GM18520 (cell line): Measurements from ENCODE around the gene FA2H.
"Not testable (repeated sequence)": the region's sequence is repeated elsewhere in the genome, so short reads cannot be mapped to it uniquely, and the experiment has no call there.

ENCODE experiments used
- ATAC-seq: cut with Tn5 transposase; IDR thresholded peaks from one replicate; pipeline ENCODE4 v1.9.1; 2021; ENCODE audit not compliant: unreplicated experiment

FA2H gene, protein sequence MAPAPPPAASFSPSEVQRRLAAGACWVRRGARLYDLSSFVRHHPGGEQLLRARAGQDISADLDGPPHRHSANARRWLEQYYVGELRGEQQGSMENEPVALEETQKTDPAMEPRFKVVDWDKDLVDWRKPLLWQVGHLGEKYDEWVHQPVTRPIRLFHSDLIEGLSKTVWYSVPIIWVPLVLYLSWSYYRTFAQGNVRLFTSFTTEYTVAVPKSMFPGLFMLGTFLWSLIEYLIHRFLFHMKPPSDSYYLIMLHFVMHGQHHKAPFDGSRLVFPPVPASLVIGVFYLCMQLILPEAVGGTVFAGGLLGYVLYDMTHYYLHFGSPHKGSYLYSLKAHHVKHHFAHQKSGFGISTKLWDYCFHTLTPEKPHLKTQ

DNA sequence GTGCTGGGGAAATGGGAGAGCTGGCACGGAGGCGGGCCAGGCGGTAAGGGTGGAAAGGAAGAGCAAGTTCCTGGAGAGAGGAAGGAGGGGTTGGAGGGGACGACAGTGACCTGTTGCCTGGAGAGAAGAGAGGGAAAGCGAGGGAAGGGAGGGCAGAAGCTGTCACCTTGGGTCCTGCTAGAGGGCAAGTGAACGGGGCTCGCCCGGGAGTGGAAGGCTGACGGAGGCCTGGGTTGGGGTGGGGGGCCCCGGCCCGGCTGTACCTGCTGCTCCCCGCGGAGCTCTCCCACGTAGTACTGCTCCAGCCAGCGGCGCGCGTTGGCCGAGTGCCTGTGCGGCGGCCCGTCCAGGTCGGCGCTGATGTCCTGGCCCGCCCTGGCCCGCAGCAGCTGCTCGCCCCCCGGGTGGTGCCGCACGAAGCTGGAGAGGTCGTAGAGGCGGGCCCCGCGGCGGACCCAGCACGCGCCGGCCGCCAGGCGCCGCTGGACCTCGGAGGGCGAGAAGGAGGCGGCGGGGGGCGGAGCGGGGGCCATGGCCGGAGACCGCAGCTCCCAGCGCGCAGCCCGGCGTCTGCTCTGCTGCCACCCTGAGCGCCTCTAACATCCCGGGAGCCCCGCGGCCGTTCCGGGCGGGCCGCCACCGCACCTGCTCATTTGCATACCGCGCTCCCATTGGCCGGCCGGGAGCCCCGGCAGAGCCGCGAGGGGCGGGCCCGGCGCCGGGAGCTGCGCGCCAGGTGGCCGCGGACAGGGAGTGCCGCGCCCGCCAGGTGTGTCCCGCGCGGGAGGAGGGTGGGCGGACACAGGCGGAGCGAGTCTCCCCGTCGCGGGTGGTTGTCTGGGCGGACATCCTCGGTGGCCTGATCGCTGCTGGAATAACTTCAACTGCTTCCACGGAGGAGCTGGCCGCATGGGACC lies at the start of gene FA2H:
Gene FA2H (minus strand): TSS at position 598 of the 917 bp plus-strand sequence. CDS start 65 bp downstream, at position 533.
- ATAC-seq: peak; percentile 75

DNA sequence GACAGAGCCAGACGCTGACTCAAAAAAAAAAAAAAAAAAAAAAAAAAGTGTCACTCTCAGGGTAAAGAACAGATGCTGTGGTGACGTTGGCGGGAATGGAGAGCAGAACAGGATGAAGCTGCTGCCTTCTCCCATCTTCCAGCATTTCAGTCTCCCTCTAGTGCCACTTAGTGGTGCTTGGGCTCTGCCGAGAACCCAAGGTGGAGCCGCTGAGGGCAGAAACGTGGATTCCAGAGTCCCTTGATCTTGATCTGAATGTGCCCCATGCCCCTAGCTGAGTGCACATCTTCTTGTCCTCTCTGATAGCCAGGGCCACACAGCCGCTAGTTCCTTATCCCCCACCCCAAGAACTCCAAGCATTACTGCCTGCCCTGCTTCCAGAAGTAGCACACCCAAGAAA lies 43.2 kb upstream of the FA2H start:
- no peak for ATAC-seq

DNA sequence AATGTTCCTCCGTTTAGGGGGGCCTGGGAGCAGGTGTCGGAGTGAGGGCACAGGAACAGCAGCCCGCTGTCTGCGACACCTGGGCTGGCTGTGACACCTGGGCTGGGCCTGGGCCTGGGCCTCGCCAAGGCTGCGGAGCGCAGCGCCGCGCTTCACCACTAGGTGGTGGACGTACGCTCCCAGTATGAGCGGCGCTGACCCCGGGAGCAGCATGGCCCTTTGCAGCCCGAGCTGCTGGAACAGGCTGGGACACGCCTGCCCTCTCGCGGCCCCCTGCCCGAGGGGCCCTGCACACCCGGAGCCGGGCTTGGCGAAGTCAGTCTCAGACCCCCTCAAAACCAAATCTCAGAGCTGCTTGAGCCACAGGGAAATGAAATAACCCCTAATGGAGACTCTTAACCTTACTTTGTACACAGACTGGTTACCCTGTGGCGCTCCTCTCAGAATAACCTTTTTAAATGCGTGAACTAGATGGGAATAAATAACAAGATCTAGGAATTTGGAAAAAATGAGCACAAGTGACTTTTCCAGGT lies 38.6 kb upstream of the FA2H start:
- peak; percentile 96 for ATAC-seq

DNA sequence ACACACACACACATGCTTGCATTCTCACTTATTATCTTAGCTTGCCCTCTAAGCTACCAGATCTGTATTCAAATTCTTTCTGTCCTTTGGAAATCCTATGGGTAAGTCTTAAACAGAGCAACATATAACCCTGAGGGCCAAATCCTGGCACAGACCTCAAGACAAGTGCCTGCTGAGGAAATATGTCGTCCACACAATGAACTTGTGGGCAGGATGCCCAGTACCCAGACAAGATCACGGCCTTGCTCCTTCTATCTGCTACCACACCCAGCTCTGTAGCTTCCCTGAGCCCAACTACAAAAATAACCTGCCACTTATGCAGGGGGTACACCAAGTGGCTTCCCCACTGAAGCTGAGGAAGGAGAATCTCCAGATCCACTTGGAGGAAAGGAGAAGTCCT lies 37.3 kb upstream of the FA2H start:
- no peak for ATAC-seq

DNA sequence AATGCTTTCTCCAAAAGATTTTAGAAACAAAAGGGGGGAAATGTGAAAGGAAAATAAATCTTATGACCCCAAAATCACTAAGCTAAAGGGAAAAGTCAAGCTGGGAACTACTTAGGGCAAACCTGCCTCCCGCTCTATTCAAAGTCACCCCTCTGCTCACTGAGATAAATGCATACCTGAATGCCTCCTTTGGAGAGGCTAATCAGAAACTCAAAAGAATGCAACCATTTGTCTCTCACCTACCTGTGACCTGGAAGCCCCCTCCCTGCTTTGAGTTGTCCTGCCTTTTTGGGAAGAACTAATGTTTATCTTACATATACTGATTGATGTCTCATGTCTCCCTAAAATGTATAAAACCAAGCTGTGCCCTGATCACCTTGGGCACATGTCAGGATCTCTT lies 36.6 kb upstream of the FA2H start:
- ATAC-seq: not testable (repeated sequence)

DNA sequence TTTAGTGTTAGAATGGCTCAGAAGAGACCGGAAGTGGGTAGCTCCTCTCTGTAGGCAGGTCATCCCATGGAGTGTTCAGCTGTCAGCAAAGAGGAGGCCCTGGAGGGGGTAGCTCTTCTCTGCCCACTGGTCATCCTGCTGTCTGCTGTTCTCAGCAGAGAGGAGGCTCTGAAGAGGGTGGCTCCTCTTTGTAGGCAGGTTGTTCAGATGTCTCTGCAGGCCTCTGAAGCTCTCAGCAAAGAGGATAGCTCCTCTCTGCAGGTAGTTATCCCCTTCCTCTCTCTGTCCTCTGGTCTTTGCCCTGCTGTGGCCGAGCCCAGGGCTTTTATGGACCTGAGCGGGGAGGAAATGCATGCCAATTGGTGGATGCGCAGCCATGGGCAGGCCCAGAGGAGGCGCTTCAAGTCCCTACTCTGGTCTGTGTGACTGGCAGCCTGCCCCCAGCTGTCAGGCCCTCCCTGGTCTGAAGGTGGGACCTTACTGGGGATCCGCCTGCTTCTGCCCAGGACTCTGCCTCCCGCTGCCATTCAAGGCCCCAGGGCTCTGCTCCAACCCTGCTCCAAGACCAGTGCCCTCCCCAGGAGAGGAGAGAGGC lies 32.5 kb upstream of the FA2H start:
- ATAC-seq: no peak

DNA sequence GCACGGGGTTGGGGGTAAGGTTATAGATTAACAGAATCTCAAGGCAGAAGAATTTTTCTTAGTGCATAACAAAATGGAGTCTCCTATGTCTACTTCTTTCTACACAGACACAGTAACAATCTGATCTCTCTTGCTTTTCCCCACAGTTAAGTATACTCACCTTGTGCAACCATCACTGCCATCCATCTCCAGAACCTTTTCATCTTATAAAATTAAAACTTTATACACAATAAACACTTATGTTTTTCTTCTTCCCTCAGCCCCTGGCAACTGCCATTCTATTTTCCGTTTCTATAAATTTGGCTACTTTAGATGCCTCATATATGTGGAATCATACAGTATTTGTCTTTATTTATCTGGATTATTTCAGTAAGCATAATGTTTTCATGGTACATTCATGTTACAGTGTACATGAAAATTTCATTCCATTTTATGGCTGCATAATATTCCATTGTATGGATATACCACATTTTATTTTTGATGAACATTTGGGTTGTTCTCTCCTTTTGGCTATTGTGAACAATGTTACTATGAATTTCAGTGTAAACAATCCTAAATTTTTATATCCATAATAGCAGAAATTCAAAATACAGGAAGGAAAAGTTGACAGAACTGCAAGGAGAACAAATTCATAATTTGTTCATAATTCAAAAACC lies 25.7 kb upstream of the FA2H start:
- ATAC-seq: no peak

DNA sequence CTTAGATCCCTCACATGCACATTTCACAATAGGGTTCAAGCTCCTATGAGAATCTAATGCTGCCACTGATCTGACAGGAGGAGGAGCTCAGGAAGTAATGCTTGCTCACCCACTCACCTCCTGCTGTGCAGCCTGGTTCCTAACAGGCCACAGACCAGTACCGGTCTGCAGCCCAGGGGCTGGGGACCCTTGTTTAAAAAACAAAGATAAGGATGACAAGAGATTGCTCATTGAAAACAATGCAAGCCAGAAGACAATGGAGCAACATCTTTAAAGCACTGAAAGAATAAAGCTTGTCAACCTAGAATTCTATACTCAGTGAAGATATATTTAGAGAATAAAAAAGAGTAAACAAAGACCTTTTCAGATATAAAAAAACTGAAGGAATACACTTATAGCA lies 22.8 kb upstream of the FA2H start:
- no peak for ATAC-seq

DNA sequence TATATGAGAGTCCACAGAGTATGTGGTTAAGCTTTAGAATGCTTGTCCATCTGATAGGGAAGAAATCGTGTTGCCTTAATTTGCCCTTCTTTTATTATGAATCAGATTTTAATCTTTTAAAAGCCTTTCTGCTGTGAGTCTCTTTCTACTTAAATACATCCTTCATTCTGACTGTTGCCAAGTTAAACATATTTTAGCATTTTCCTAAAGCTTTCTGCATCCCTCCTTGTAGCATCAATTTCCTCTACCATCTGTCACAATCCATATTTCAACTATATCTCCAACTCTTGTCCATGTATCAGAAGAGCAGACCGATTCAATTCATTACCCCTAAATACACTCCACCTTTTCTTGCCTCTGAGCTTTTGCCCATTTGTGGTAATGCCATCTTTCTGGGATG lies 20.5 kb upstream of the FA2H start:
- no peak for ATAC-seq

DNA sequence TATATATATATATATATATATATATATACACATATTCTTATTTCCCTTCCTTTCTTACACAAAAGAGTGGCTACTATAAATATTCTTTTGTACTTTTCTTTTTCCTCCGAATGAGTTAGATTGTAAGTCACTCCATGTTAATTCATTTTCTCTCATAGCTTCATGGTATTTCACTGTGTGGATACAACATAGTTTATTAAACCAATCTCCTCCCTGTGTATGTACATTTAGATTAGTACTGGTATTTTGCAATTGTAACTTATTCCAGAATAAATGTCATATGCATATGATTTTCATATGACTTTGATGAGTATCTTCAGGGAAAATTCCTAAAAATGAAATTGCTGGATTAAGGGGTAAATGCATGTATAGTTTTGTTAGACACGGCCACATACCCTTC lies 20.0 kb upstream of the FA2H start:
- ATAC-seq: no peak

DNA sequence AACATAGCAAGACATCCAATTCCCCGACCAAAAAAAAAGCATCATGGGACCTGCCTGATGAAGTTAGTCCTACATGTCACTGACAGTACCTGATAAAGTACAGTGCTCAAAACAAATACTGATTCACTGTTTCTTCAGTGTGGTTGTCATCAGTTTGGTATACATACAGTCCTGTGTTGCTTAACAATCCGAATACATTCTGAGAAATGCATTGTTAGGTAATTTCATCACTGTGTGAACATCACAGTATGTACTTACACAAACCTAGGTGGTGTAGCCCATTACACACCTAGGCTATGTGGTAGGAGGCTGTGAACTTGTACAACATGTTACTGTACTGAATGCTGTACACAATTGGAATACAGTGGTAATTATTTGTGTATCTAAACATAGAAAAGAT lies 19.0 kb upstream of the FA2H start:
- no peak for ATAC-seq

DNA sequence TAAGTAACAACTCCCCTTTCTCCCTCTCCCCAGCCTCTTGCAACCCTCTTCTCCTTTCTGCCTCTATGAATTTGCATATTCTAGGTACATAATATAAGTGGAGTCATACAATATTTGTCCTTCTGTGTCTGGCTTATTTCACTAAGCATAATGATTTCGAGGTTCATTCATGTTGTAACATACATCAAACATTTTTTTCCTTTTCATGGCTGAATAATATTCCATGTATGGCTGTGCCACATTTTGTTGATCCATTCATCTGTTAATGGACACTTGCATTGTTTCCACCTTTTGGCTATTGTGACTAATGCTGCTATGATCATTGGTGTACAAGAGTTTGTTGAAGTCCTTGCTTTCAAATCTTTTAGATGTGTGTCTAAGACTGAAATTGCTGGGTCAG lies 17.6 kb upstream of the FA2H start:
- ATAC-seq: no peak

DNA sequence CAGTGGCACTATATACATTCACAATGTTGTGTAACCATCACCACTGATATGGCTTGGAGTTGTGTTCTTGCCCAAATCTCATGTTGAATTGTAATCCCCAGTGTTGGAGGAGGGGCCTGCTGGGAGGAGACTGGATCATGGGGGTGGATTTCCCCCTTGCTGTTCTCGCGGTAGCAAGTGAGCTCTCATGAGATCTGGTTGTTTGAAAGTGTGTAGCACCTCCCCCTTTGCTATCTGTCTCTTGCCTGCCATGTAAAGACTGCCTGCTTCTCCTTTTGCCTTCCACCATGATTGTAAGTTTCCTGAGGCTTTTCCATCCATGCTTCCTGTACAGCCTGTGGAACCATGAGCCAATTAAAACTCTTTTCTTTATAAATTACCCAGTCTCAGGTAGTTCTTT lies 17.1 kb upstream of the FA2H start:
- ATAC-seq: not testable (repeated sequence)

DNA sequence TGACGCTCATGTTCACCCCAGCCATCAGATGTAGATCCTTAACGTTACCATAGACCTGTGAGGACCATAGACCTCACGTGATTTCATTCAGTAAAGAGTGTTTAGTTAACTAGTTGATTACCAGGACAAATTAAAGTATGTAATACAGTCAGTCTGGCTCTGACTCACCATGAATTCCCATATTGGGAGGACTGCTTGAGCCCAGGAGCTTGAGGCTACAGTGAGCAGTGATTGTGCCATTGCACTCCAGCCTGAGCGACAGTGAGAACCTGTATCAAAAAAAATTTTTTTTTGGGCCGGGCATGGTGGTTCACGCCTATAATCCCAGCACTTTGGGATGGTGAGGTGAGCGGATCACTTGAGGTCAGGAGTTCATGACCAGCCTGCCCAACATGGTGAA lies 13.5 kb upstream of the FA2H start:
- no peak for ATAC-seq

DNA sequence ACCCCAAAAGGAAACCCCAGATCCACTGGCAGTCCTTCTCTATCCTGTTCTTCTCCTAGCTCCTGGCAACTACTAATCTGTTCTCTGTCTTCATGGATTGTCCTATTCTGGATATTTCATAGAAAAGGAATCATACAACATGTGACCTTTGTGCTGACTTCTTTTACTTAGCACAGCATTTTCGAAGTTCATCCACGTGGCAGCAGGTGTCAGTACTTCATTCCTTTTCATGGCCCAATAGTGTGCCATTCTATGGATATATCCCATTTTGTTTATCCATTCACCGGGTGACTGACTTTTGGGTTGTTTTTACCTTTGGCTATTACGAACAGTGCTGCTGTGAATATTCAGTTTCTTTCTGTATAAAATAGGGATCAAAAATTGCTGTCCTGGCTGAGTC lies 10.4 kb upstream of the FA2H start:
- ATAC-seq: no peak

DNA sequence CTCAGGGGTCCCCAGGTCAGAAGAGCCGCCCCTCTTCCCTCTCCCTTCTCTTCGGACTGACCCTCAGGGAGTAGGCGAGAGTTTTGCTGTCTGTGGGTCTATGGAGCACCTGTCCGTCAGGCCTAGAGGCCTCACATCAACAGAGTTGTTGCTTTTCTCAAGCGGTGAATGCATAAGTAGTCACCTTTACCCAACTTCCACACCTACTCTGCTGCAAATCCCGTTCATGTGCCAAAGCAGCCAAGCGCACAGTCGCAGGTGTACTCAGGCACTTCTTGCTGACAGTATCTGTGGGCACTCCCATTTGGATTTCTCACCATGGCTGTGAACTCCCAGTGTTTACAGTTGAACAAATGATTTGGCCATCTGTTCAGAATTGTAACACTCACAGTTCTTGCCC lies 4.0 kb upstream of the FA2H start:
- no peak for ATAC-seq

DNA sequence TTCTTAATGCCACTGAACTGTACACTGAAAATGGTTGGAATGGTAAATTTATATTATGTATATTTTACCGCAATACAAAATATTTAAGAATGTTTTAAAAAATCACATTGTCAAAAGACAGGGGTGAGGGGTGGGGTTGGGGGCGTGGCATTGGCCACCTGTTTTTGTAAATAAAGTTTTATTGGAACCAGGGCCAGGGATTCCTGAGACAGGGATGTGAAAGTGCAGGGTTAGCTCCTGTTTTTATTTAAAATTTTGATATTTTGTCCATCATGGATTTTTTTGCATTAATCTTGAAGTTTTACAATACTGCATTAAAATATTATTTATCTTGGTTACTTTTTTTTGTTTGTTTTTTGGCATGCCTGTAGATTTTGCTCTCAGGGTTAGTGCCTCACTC lies 2.3 kb upstream of the FA2H start:
- ATAC-seq: no peak

DNA sequence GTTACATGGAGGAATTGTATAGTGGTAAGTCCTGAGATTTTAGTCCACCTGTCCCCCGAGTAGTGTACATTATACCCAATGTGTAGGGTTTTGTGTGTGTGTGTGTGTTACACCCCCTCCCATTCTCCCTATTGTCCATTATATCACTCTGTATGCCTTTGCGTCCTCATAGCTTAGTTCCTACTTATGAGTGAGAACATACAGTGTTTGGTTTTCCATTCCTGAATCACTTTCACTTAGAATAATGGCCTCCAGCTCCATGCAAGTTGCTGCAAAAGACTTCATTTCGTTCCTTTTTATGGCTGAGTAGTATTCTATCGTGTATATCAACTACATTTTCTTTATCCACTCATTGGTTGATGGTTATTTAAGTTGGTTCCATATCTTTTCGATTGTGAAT lies 635 bp upstream of the FA2H start:
- ATAC-seq: no peak

DNA sequence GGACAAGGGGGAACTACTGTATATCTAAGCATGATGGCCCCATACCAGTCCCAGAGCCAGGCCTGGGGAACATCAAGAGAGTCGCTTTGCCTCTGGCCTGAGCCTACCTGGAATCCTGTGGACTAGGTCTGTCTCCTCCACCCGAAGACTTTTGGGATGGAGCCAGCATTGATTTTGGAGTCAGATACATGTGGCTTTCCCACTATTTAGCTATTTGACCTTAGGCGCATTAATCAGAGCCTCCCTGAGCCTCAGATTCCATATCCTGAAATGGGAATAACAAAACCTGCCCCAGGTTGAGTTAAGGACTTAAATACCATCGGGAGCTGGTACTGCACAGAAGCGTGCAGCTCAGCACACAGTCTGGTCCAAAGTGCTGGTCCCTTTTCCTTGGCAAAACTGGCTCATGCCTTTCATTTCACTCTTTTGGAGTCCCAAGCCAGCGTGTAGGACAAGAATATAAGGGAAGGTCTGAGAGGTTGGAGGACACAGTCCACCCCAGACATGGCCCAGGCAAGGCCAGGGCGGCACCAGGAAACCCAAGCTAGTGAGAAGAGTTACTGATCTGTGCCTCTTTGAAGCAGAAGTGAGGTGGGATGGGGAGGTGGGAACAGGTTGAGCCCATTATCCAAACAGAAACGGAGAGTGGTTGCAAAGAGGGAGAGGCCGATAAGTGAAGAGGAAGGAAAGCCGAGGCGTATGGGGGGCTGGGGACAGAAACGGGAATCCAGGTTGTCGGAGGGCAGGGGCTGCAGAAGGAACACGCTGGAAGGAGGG lies 986 bp downstream of the FA2H start:
- no peak for ATAC-seq

DNA sequence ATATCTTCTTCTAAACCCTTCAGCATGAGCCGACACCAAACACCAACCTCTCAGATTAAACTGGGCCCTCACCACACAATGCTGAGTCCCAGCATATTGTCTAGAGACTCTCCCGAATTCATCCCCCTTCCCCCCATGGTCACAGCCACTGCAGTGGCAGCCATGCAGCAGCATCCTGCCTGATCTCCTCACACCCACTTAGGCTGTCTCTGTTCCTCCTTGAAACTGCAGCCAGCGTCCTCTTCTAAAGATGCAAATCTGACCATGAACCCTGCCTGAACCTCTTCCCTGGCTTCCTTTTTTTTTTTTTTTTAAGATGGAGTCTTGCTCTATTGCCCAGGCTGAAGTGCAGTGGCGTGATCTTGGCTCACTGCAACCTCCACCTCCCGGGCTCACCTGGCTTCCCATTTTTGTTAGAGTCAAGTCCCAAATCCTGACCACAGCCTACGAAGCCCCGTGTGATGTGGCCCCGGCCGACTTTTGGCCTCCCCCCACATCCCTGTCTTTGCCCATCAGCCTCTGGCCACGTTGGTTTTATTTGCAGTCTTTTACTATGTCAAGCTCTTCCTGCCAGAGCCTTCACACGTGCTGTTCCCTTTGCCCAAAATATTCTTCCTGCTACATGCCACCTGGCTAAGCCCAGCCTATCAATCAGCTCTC lies 2.8 kb downstream of the FA2H start:
- ATAC-seq: peak; percentile 43
